H9 (cell line): Measurements from ENCODE around the gene CLEC3B. TPM values are rescaled to one million over a fixed set of nuclear protein-coding genes. Genes with fewer than 3 reads are reported as not detected.

ENCODE experiments used
- DNase-seq: peaks from one replicate; pipeline ENCODE4 v3.0.0-alpha.2; 2017
- H2AFZ ChIP-seq: one replicate; pipeline ENCODE4 v1.6.1; 2013; ENCODE audit warnings: mild to moderate bottlenecking, low read length, control low read depth, moderate library complexity
- H2AK5ac ChIP-seq: 2 replicates; pipeline ENCODE4 v1.6.1; 2013; ENCODE audit warnings: low read length, control low read depth, mixed read lengths; ENCODE audit not compliant: insufficient read length
- H2BK120ac ChIP-seq: one replicate; pipeline ENCODE4 v1.6.1; 2013; ENCODE audit warnings: low read depth, mild to moderate bottlenecking, low read length, control low read depth, inconsistent platforms; ENCODE audit not compliant: poor library complexity, severe bottlenecking
- H2BK12ac ChIP-seq: 2 replicates; pipeline ENCODE4 v1.6.1; 2013; ENCODE audit warnings: low read length, control low read depth, mixed read lengths, low read depth; ENCODE audit not compliant: insufficient read length
- H2BK15ac ChIP-seq: 2 replicates; pipeline ENCODE4 v1.6.1; 2013; ENCODE audit warnings: low read depth, low read length, control low read depth
- H2BK20ac ChIP-seq: one replicate; pipeline ENCODE4 v1.6.1; 2013; ENCODE audit warnings: low read depth, mild to moderate bottlenecking, low read length, control low read depth, inconsistent platforms; ENCODE audit not compliant: poor library complexity, severe bottlenecking
- H2BK5ac ChIP-seq: 2 replicates; pipeline ENCODE4 v1.6.1; 2013; ENCODE audit warnings: low read length, control low read depth, mixed read lengths; ENCODE audit not compliant: insufficient read length
- H3K14ac ChIP-seq: 2 replicates; pipeline ENCODE4 v1.6.1; 2013; ENCODE audit warnings: low read length, control low read depth; ENCODE audit not compliant: insufficient read depth
- H3K18ac ChIP-seq: 2 replicates; pipeline ENCODE4 v1.6.1; 2013; ENCODE audit warnings: low read depth, mild to moderate bottlenecking, mixed read lengths, low read length, control low read depth; ENCODE audit not compliant: insufficient read length
- H3K23ac ChIP-seq: 2 replicates; pipeline ENCODE4 v1.6.1; 2013; ENCODE audit warnings: low read length, control low read depth, mixed read lengths, low read depth; ENCODE audit not compliant: insufficient read length
- H3K23me2 ChIP-seq: 2 replicates; pipeline ENCODE4 v1.6.1; 2013; ENCODE audit warnings: low read depth, mild to moderate bottlenecking, mixed read lengths, low read length, control low read depth; ENCODE audit not compliant: insufficient read length, poor library complexity, severe bottlenecking
- H3K27ac ChIP-seq: 2 replicates; pipeline ENCODE4 v1.5.1; 2013; ENCODE audit warnings: low read length, control low read depth, mixed read lengths, low read depth; ENCODE audit not compliant: insufficient read length
- H3K27me3 ChIP-seq: 2 replicates; pipeline ENCODE4 v1.6.1; 2013; ENCODE audit warnings: low read length, control low read depth, inconsistent platforms; ENCODE audit not compliant: insufficient read depth
- H3K4ac ChIP-seq: 2 replicates; pipeline ENCODE4 v1.6.1; 2013; ENCODE audit warnings: low read depth, mild to moderate bottlenecking, control low read depth, inconsistent platforms, low read length, moderate library complexity
- H3K4me1 ChIP-seq: 2 replicates; pipeline ENCODE4 v1.6.1; 2013; ENCODE audit warnings: low read length, control low read depth, inconsistent platforms; ENCODE audit not compliant: insufficient read depth
- H3K4me2 ChIP-seq: 2 replicates; pipeline ENCODE4 v1.6.1; 2013; ENCODE audit warnings: low read length, control low read depth, mixed read lengths; ENCODE audit not compliant: insufficient read length, insufficient read depth
- H3K56ac ChIP-seq: 2 replicates; pipeline ENCODE4 v1.6.1; 2013; ENCODE audit warnings: low read depth, mild to moderate bottlenecking, mixed read lengths, low read length, control low read depth; ENCODE audit not compliant: insufficient read length
- H3K79me1 ChIP-seq: 2 replicates; pipeline ENCODE4 v1.6.1; 2013; ENCODE audit warnings: low read depth, mild to moderate bottlenecking, moderate library complexity, low read length, control low read depth, inconsistent platforms; ENCODE audit not compliant: insufficient read depth, poor library complexity, severe bottlenecking
- H3K79me2 ChIP-seq: 2 replicates; pipeline ENCODE4 v1.6.1; 2013; ENCODE audit warnings: low read length, control low read depth, inconsistent platforms; ENCODE audit not compliant: insufficient read depth
- H3K9ac ChIP-seq: 2 replicates; pipeline ENCODE4 v1.6.1; 2013; ENCODE audit warnings: low read length, control low read depth, mixed read lengths; ENCODE audit not compliant: insufficient read length; ENCODE audit errors: extremely low read depth
- H3K9me3 ChIP-seq: one replicate; pipeline ENCODE4 v1.6.1; 2013; ENCODE audit warnings: low read depth, low read length, inconsistent platforms; ENCODE audit not compliant: control insufficient read depth
- H3T11ph ChIP-seq: one replicate; pipeline ENCODE4 v1.6.1; 2013; ENCODE audit warnings: mild to moderate bottlenecking, low read length, control low read depth, inconsistent platforms
- H4K20me1 ChIP-seq: one replicate; pipeline ENCODE4 v1.6.1; 2013; ENCODE audit not compliant: control insufficient read depth, insufficient read length, insufficient read depth
- H4K5ac ChIP-seq: 2 replicates; pipeline ENCODE4 v1.6.1; 2013; ENCODE audit warnings: low read depth, mild to moderate bottlenecking, mixed read lengths, low read length, control low read depth; ENCODE audit not compliant: insufficient read length
- H4K8ac ChIP-seq: replicated peaks from 2 replicates; pipeline ENCODE4 v1.6.1; 2013; ENCODE audit warnings: low read length, control low read depth, mixed read lengths, low read depth; ENCODE audit not compliant: insufficient read length
- H4K91ac ChIP-seq: 2 replicates; pipeline ENCODE4 v1.6.1; 2013; ENCODE audit warnings: low read depth, mild to moderate bottlenecking, moderate library complexity, mixed read lengths, low read length, control low read depth; ENCODE audit not compliant: insufficient read length
- H3K27ac Mint-ChIP-seq, 3 experiments: 2 replicates in 2 of 3; 3 replicates in 1 of 3; pipeline ENCODE4 v1.8.0; 2020 to 2021; ENCODE audit warnings: mixed read lengths in 3 of 3, mild to moderate bottlenecking in 1 of 3, moderate library complexity in 1 of 3
- H3K27me3 Mint-ChIP-seq: 2 replicates; pipeline ENCODE4 v1.8.0; 2021; ENCODE audit warnings: low read depth, mild to moderate bottlenecking, moderate library complexity, mixed read lengths
- H3K36me3 Mint-ChIP-seq, 3 experiments: 2 replicates in 2 of 3; 3 replicates in 1 of 3; pipeline ENCODE4 v1.8.0; 2020 to 2021; ENCODE audit warnings: low read depth in 3 of 3, mixed read lengths in 3 of 3; ENCODE audit not compliant: insufficient read depth in 1 of 3
- H3K4me1 Mint-ChIP-seq, 2 experiments: 2 replicates each; pipeline ENCODE4 v1.8.0; 2020; ENCODE audit warnings: mixed read lengths in 2 of 2
- H3K4me3 Mint-ChIP-seq, 2 experiments: 2 replicates in 1 of 2; 3 replicates in 1 of 2; pipeline ENCODE4 v1.8.0; 2020 to 2021; ENCODE audit warnings: mild to moderate bottlenecking in 2 of 2, mixed read lengths in 2 of 2, moderate library complexity in 1 of 2
- H3K9me3 Mint-ChIP-seq, 2 experiments: 2 replicates in 1 of 2; 3 replicates in 1 of 2; pipeline ENCODE4 v1.8.0; 2020; ENCODE audit warnings: mild to moderate bottlenecking in 2 of 2, mixed read lengths in 2 of 2, moderate library complexity in 1 of 2
- total RNA-seq: library from RNA; stranded (reverse); gene quantifications from 2 replicates; pipeline ENCODE4 v1.2.1, GENCODE V29; 2021
- TF ChIP-seq, protein P1 (sequence below): fragments of 200-600 bp; sonication (generic); conservative IDR thresholded peaks from 3 replicates; pipeline ENCODE4 v1.8.0; 2021; ENCODE audit warnings: antibody characterized with exemption, mild to moderate bottlenecking

The CLEC3B gene
- total RNA-seq, 1 experiment from 2014 or later: not detected

GRCh38 chr3:45003406-45003805, 22.7 kb upstream of the CLEC3B start:
- H2BK20ac ChIP-seq: no peak overlapping the region
- peaks cover 62 to 87% (median 85%) of the 10 kb centered on the region in 3 experiments for H3K36me3 Mint-ChIP-seq

More at GRCh38 chr3:45003406-45003805, 22.7 kb upstream of the CLEC3B start:
- no peaks in the 10 kb centered on the region for H3K79me1 ChIP-seq
- no peak overlapping the region for H2BK120ac ChIP-seq
- no peak overlapping the region for H3K4ac ChIP-seq
- H3K27ac ChIP-seq: no peak overlapping the region
- no peaks in the 10 kb centered on the region for H3K4me1 ChIP-seq
- no peaks in the 10 kb centered on the region for H3K79me2 ChIP-seq
- no peak overlapping the region for H2BK5ac ChIP-seq
- no peaks in the 10 kb centered on the region for H3K27me3 ChIP-seq
- no peak overlapping the region for H4K8ac ChIP-seq
- no peaks in the 10 kb centered on the region for H3K23me2 ChIP-seq
- no peak overlapping the region for H3K27ac Mint-ChIP-seq
- peaks cover 5% of the 10 kb centered on the region for H3K9me3 ChIP-seq
- H3K56ac ChIP-seq: no peak overlapping the region
- no peak overlapping the region for H3K18ac ChIP-seq
- no peak overlapping the region for H3K4me2 ChIP-seq
- H3K9me3 Mint-ChIP-seq: peaks cover 18 to 21% of the 10 kb centered on the region in 2 experiments
- H3K9ac ChIP-seq: no peak overlapping the region
- no peak overlapping the region for H2BK15ac ChIP-seq
- no peaks in the 10 kb centered on the region for H4K20me1 ChIP-seq
- no peak overlapping the region for H2AFZ ChIP-seq
- H3K23ac ChIP-seq: no peak overlapping the region
- no peak overlapping the region for H3T11ph ChIP-seq
- no peak overlapping the region for H2AK5ac ChIP-seq
- H3K27me3 Mint-ChIP-seq: no peaks in the 10 kb centered on the region
- H4K5ac ChIP-seq: no peak overlapping the region
- no peaks in the 10 kb centered on the region for H3K4me1 Mint-ChIP-seq
- no peak overlapping the region for H2BK12ac ChIP-seq
- no peak for DNase-seq
- no peak overlapping the region for H3K14ac ChIP-seq
- H3K4me3 Mint-ChIP-seq: no peak overlapping the region
- TF ChIP-seq, protein P1, sequence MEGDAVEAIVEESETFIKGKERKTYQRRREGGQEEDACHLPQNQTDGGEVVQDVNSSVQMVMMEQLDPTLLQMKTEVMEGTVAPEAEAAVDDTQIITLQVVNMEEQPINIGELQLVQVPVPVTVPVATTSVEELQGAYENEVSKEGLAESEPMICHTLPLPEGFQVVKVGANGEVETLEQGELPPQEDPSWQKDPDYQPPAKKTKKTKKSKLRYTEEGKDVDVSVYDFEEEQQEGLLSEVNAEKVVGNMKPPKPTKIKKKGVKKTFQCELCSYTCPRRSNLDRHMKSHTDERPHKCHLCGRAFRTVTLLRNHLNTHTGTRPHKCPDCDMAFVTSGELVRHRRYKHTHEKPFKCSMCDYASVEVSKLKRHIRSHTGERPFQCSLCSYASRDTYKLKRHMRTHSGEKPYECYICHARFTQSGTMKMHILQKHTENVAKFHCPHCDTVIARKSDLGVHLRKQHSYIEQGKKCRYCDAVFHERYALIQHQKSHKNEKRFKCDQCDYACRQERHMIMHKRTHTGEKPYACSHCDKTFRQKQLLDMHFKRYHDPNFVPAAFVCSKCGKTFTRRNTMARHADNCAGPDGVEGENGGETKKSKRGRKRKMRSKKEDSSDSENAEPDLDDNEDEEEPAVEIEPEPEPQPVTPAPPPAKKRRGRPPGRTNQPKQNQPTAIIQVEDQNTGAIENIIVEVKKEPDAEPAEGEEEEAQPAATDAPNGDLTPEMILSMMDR: no peak
- H4K91ac ChIP-seq: no peak overlapping the region
